SIG-M5 treated with dmso at 0.1 percent for 504 hours (cell line): ENCODE results near the gene MDFIC.

Source experiments
- DNase-seq: peaks from one replicate; lab custom pipeline; 2025; ENCODE audit not compliant: unreplicated experiment; lab: John Stamatoyannopoulos, UW

The MDFIC gene

GRCh38 chr7:114949231-114949630, 27.3 kb downstream of the MDFIC start:
- DNase-seq: no peak

GRCh38 chr7:114952296-114952695, 30.4 kb downstream of the MDFIC start:
- DNase-seq: no peak

GRCh38 chr7:114953724-114954123, 31.8 kb downstream of the MDFIC start:
- no peak for DNase-seq

- DNase-seq: no peak
Measured at GRCh38 chr7:114956702-114957101, 34.8 kb downstream of the MDFIC start.

- no peak for DNase-seq
Measured at GRCh38 chr7:114957444-114957843, 35.5 kb downstream of the MDFIC start.

GRCh38 chr7:114959931-114960330, 38.0 kb downstream of the MDFIC start:
- no peak for DNase-seq

GRCh38 chr7:114962441-114962840, 40.5 kb downstream of the MDFIC start:
- no peak for DNase-seq

GRCh38 chr7:114966156-114966555, 44.3 kb downstream of the MDFIC start:
- no peak for DNase-seq

GRCh38 chr7:114969096-114969495, 47.2 kb downstream of the MDFIC start:
- DNase-seq: no peak

- no peak for DNase-seq
Measured at GRCh38 chr7:114970308-114970707, 48.4 kb downstream of the MDFIC start.

GRCh38 chr7:114970732-114971131, 48.8 kb downstream of the MDFIC start:
- DNase-seq: no peak

- no peak for DNase-seq
Measured at GRCh38 chr7:114972567-114972966, 50.7 kb downstream of the MDFIC start.

- DNase-seq: no peak
Measured at GRCh38 chr7:114973147-114973546, 51.3 kb downstream of the MDFIC start.

- DNase-seq: no peak
Measured at GRCh38 chr7:114975401-114975800, 53.5 kb downstream of the MDFIC start.

GRCh38 chr7:114976666-114977065, 54.8 kb downstream of the MDFIC start:
- DNase-seq: no peak

- DNase-seq: no peak
Measured at GRCh38 chr7:114977277-114977676, 55.4 kb downstream of the MDFIC start.

GRCh38 chr7:114979388-114979787, 57.5 kb downstream of the MDFIC start:
- no peak for DNase-seq

- DNase-seq: no peak
Measured at GRCh38 chr7:114979803-114980507, 58.1 kb downstream of the MDFIC start.

- no peak for DNase-seq
Measured at GRCh38 chr7:114981323-114981722, 59.4 kb downstream of the MDFIC start.

GRCh38 chr7:114985116-114985715, 63.3 kb downstream of the MDFIC start:
- DNase-seq: no peak

GRCh38 chr7:114986190-114987180, 64.6 kb downstream of the MDFIC start:
- no peak for DNase-seq

- DNase-seq: no peak
Measured at GRCh38 chr7:114988026-114988425, 66.1 kb downstream of the MDFIC start.
